Activated naive CD8-positive, alpha-beta T cell treated with anti-CD3 and anti-CD28 coated beads for 36 hours (primary cell): ENCODE data around the gene SASH3. TPM values are rescaled to one million over a fixed set of nuclear protein-coding genes. Genes with fewer than 3 reads are reported as not detected.

Source experiments
- DNase-seq: peaks from one replicate; pipeline ENCODE4 v3.0.0; 2021
- H3K27ac Mint-ChIP-seq: one replicate; pipeline ENCODE4 v1.8.0; 2022; ENCODE audit warnings: mild to moderate bottlenecking, moderate library complexity, mixed read lengths
- H3K27me3 Mint-ChIP-seq: one replicate; pipeline ENCODE4 v1.8.0; 2022; ENCODE audit warnings: mild to moderate bottlenecking, mixed read lengths
- H3K36me3 Mint-ChIP-seq: one replicate; pipeline ENCODE4 v1.8.0; 2021; ENCODE audit warnings: mild to moderate bottlenecking, mixed read lengths
- H3K4me1 Mint-ChIP-seq: one replicate; pipeline ENCODE4 v1.8.0; 2021; ENCODE audit warnings: mixed read lengths
- H3K4me3 Mint-ChIP-seq: one replicate; pipeline ENCODE4 v1.8.0; 2022; ENCODE audit warnings: mild to moderate bottlenecking, moderate library complexity, mixed read lengths
- H3K9me3 Mint-ChIP-seq: one replicate; pipeline ENCODE4 v1.8.0; 2022; ENCODE audit warnings: mixed read lengths
- total RNA-seq, 2 experiments: library from RNA; stranded (reverse); gene quantifications; one replicate each; pipeline ENCODE4 v1.2.3, GENCODE V29; 2021

Gene SASH3
- total RNA-seq, 2 experiments from 2014 or later, result 121 to 123 TPM

GRCh38 chrX:129771266-129771995 lies 8.3 kb upstream of the SASH3 start:
- Mint-ChIP-seq H3K4me3 (peak overlapping the region; percentile 34), H3K27me3 (no peaks in the 10 kb centered on the region), H3K27ac (peak overlapping the region; percentile 91), H3K9me3 (no peaks in the 10 kb centered on the region), H3K4me1 (peaks cover 53% of the 10 kb centered on the region), H3K36me3 (peaks cover 2% of the 10 kb centered on the region)
- DNase-seq, result no peak

- peak overlapping the region; percentile 87 for H3K27ac Mint-ChIP-seq
- no peaks in the 10 kb centered on the region for H3K27me3 Mint-ChIP-seq
- peaks cover 54% of the 10 kb centered on the region for H3K4me1 Mint-ChIP-seq
- peak; percentile 46 for DNase-seq
- peak overlapping the region; percentile 50 for H3K4me3 Mint-ChIP-seq
- no peaks in the 10 kb centered on the region for H3K9me3 Mint-ChIP-seq
- H3K36me3 Mint-ChIP-seq, result peaks cover 2% of the 10 kb centered on the region
Observed at GRCh38 chrX:129772796-129773431, 6.8 kb upstream of the SASH3 start.

- DNase-seq, result no peak
- no peaks in the 10 kb centered on the region for H3K27me3 Mint-ChIP-seq
- H3K4me3 Mint-ChIP-seq, result no peak overlapping the region
- H3K36me3 Mint-ChIP-seq, result peaks cover 2% of the 10 kb centered on the region
- H3K27ac Mint-ChIP-seq, result peak overlapping the region; percentile 87
- H3K4me1 Mint-ChIP-seq, result peaks cover 51% of the 10 kb centered on the region
- H3K9me3 Mint-ChIP-seq, result no peaks in the 10 kb centered on the region
Observed at GRCh38 chrX:129773649-129774458, 5.9 kb upstream of the SASH3 start.

- Mint-ChIP-seq H3K4me1 (peaks cover 42% of the 10 kb centered on the region), H3K36me3 (peaks cover 23% of the 10 kb centered on the region), H3K27ac (peak overlapping the region; percentile 89), H3K9me3 (no peaks in the 10 kb centered on the region), H3K27me3 (no peaks in the 10 kb centered on the region), H3K4me3 (peak overlapping the region; percentile 80)
- peak; percentile 76 for DNase-seq
Observed at GRCh38 chrX:129777218-129778030, 2.3 kb upstream of the SASH3 start.

- peaks cover 40% of the 10 kb centered on the region for H3K36me3 Mint-ChIP-seq
- no peaks in the 10 kb centered on the region for H3K9me3 Mint-ChIP-seq
- peak overlapping the region; percentile 89 for H3K27ac Mint-ChIP-seq
- peaks cover 45% of the 10 kb centered on the region for H3K4me1 Mint-ChIP-seq
- H3K4me3 Mint-ChIP-seq, result peak overlapping the region; percentile 81
- no peaks in the 10 kb centered on the region for H3K27me3 Mint-ChIP-seq
- DNase-seq, result no peak
Observed at GRCh38 chrX:129779086-129779672, 570 bp upstream of the SASH3 start.

GRCh38 chrX:129780441-129781105 lies 824 bp downstream of the SASH3 start:
- Mint-ChIP-seq H3K4me1 (peaks cover 47% of the 10 kb centered on the region), H3K36me3 (peaks cover 52% of the 10 kb centered on the region), H3K27ac (peak overlapping the region; percentile 89), H3K27me3 (no peaks in the 10 kb centered on the region), H3K4me3 (peak overlapping the region; percentile 81), H3K9me3 (no peaks in the 10 kb centered on the region)
- no peak for DNase-seq

- Mint-ChIP-seq H3K4me1 (peaks cover 53% of the 10 kb centered on the region), H3K36me3 (peaks cover 57% of the 10 kb centered on the region), H3K4me3 (peak overlapping the region; percentile 86), H3K27ac (peak overlapping the region; percentile 89), H3K9me3 (no peaks in the 10 kb centered on the region), H3K27me3 (no peaks in the 10 kb centered on the region)
- peak; percentile 81 for DNase-seq
Observed at GRCh38 chrX:129781134-129781672, 1.5 kb downstream of the SASH3 start.

GRCh38 chrX:129781680-129782495 lies 2.1 kb downstream of the SASH3 start:
- Mint-ChIP-seq H3K4me1 (peaks cover 52% of the 10 kb centered on the region), H3K27ac (peak overlapping the region; percentile 87), H3K36me3 (peaks cover 61% of the 10 kb centered on the region), H3K9me3 (no peaks in the 10 kb centered on the region), H3K27me3 (no peaks in the 10 kb centered on the region), H3K4me3 (peak overlapping the region; percentile 86)
- DNase-seq, result peak; percentile 30

- peaks cover 68% of the 10 kb centered on the region for H3K36me3 Mint-ChIP-seq
- no peak for DNase-seq
Observed at GRCh38 chrX:129782706-129783105, 3.0 kb downstream of the SASH3 start.

GRCh38 chrX:129783291-129783713 lies 3.6 kb downstream of the SASH3 start:
- Mint-ChIP-seq H3K27ac (peak overlapping the region; percentile 87), H3K4me3 (peak overlapping the region; percentile 86), H3K36me3 (peaks cover 68% of the 10 kb centered on the region), H3K27me3 (no peaks in the 10 kb centered on the region), H3K9me3 (no peaks in the 10 kb centered on the region), H3K4me1 (peaks cover 53% of the 10 kb centered on the region)
- DNase-seq, result no peak

More at GRCh38 chrX:129782706-129783105, 3.0 kb downstream of the SASH3 start:
- Mint-ChIP-seq H3K9me3 (no peaks in the 10 kb centered on the region), H3K27ac (peak overlapping the region; percentile 87), H3K4me3 (peak overlapping the region; percentile 86), H3K4me1 (peaks cover 56% of the 10 kb centered on the region), H3K27me3 (no peaks in the 10 kb centered on the region)

GRCh38 chrX:129784371-129784770 lies 4.6 kb downstream of the SASH3 start:
- no peaks in the 10 kb centered on the region for H3K9me3 Mint-ChIP-seq
- no peaks in the 10 kb centered on the region for H3K27me3 Mint-ChIP-seq
- DNase-seq, result no peak
- H3K36me3 Mint-ChIP-seq, result peaks cover 68% of the 10 kb centered on the region
- peak overlapping the region; percentile 87 for H3K27ac Mint-ChIP-seq
- H3K4me1 Mint-ChIP-seq, result peaks cover 50% of the 10 kb centered on the region
- H3K4me3 Mint-ChIP-seq, result peak overlapping the region; percentile 86

- Mint-ChIP-seq H3K27me3 (no peaks in the 10 kb centered on the region), H3K27ac (peak overlapping the region; percentile 86), H3K4me1 (peaks cover 50% of the 10 kb centered on the region), H3K36me3 (peaks cover 64% of the 10 kb centered on the region), H3K4me3 (peak overlapping the region; percentile 61), H3K9me3 (no peaks in the 10 kb centered on the region)
- DNase-seq, result no peak
Observed at GRCh38 chrX:129785160-129785947, 5.6 kb downstream of the SASH3 start.
